Activated naive CD4-positive, alpha-beta T cell treated with Interleukin-2 at 50 U/mL for 16 hours (primary cell): ENCODE measurements around the gene EVA1A.
"Not testable (repeated sequence)": the region's sequence is repeated elsewhere in the genome, so short reads cannot be mapped to it uniquely, and the experiment has no call there.

ENCODE experiments used
- DNase-seq: peaks from one replicate; pipeline ENCODE4 v3.0.0-alpha.2; 2020

Gene EVA1A

DNA sequence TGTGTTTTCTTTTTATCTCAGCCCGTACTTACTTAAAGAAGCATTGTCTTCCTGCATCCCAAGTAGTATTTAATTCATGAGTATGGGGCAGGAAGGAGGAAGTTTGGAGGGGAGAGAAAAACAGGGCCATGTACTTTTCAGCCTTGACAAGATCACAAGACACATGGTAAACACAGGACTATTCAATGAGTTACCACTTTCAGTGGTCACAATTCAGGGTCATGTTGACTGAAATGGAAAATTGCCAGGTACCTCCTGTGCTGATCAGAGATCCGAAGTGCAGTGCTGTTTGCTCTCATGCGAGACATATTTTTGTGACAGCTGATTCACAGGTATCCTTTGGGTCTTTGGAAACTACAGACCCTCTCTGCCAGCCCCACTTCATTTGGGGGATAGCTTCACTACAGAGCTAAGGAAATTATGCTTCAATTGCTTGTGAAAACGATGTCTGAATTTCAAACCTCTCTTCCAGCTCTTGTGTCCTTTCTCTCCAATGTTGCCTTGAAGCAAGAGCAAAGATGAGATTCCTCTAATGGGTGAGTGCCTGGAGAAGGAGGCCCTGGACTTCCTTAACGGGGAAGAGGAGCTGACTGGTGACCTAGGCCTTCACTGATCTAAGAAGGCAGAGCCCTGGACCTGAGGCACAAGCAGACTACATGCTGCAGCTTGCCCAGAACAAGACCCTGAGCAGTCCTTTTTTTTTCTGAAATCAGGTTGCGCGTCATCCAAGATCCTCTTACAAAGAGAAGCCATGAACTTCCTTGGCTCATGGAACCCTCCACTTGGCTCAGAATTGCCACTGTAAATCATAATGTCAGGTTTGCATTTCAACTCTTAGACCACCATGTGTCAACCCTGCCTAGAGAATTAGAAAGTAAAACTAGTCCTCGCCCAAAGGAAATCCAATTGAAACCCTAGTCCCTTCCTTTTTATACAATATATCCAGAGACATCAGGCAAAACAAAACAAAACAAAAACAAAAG is 44.1 kb downstream of the EVA1A start:
- no peak for DNase-seq

DNA sequence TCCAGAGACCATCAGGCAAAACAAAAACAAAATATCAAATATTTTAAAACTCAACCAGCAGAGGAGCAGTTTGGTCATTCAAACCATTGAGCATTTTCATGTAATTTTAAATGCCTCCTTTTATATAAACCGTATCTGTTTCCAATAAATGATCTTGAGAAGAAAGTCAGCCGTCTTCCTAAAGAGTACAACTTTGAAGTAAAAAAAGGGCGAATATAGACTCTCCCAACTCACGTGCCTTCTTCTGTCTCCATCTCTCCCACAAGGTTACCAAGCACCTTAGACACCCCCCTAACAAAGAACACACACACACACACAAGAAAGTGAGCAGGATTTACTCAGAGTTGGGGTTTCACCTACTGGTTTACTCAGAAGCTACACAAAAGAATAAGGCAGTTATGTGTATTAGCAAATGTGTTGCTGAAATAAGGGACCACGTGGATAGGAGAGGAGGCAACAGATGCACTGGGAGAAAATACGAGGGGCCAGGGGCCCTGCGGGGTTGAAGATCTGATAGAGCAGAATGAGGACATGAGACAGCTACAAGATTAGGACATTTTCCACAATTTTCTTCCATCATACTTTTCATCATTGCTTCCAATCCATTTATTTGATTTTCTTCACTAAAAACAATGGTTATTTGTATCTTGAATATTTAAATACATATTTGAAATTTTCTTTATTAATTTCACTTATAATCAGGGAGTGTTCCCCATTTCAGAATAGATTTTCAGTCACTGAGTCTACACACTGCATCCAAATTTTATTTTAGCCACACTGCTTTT is 45.0 kb downstream of the EVA1A start:
- DNase-seq = no peak

GRCh38 chr2:75513616-75514170 is 47.0 kb downstream of the EVA1A start:
- no peak for DNase-seq

DNA sequence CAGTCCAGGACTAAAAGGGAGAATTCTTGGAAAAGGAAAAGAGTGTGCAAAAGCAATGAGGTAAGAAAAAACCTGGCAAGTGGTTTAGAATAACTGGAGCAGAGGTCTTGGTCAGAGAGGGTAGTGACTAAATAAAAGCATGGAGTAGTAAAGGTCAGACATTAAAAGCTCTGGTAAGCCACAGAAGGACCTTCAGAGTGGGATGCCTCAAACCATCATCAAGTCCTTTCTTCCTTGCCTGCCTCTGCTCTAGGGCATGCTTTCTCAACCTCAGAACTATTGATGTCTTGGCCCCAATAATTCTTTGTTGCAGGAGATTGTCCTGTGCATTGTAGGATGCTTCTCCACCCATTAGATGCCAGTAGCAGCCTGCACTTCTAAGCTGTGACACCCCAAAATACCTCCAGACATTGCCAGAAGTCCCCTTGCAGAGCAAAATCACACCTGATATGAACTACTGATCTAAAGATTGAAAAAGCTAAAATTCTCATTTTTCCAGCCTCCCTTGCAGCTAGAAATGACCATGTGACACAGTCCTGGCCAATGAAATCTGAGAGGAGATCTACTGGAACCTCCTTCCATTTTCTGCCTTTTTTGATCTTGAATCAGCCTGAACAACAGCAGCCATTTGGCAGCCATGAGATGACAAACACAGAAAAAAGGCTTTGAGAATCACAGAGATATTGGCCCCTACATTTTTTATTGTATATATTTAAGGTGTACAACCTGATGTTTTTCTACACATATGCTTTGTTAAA is 48.1 kb downstream of the EVA1A start:
- DNase-seq = no peak

- DNase-seq = no peak
Measured at GRCh38 chr2:75506101-75506697, 54.5 kb downstream of the EVA1A start.

DNA sequence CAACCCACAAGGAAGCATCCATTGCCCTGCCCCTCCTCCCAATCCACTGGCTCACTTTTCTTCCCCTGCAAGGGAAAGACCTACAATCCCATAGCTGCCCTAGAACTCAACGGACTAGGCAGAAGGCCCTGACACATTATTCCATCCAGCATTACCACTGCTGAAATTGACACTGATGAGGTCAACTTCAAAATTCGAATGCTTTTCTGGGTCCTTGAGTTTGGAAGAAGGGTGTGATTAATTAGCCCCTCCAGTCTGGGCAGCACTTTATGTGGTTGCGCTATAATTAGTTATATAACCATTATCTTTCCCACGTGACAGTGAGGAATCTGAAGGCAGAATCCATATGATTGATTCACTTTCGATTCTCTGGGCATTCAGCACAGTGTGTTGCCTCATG is 55.7 kb downstream of the EVA1A start:
- no peak for DNase-seq

DNA sequence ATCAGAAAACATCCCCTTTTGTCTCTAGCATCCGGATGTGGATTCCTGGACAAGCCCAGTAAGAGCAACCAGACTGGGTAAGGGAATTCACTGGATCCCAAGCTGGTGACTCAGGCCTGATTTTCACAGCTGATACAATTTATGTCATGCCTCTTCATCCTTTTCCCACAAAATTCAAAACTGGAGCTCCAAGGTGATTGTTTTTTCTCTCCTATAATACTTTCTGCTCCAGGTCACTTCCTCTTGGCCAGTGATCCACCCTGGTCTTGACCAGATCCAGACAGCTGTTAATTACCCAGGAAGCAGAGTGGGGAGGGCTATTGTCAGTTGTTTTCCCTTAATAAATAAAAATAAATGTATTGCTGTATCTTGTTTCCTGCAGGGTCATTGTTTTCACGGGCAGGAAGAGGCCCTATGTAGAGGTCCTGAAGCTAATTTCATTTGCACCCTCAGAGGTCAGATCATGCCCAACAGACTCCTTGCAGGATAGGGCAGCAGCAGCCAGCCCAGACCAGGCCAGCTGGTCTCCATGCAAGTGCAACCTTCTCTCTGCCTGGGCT is 57.6 kb downstream of the EVA1A start:
- no peak for DNase-seq

DNA sequence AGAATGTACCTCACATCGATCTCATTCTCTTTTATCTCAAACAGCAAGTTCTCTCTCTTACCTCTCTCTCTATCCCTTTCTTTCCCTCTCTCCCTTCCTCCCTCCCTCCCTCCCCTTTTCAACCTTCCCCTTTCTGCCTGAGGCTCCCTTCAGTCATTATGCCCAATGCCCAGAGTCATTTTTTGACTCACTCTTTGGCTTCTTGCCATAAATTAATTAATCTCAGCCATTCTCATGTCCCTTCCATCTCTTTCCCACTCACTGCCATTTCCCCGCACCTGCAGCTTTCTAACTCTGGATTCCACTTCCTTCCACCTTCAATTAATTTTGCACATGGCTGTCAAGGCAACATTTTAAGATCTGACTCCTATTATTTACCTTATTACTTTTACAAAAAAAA is 60.1 kb downstream of the EVA1A start:
- no peak for DNase-seq

DNA sequence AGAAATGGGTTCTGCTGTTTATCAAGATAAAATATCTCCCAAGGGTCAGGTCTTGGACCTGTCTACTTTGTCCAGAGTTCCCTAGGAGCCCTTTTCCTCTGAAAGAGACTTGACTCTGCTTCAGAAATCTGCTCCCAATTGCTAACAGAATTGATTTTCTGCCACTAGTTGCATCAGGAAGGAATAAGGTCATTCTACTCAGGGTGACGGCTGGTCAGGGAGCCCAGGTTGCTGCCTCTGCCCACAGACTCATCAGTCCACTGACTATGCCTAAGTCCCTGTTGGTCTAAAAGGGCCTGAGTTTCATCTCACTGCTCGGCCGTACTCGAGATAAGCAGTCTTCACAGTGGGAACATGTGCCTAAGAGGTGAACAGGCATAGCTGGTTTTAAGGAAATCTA is 61.2 kb downstream of the EVA1A start:
- DNase-seq = no peak

- DNase-seq = no peak
Measured at GRCh38 chr2:75498907-75499306, 61.8 kb downstream of the EVA1A start.

DNA sequence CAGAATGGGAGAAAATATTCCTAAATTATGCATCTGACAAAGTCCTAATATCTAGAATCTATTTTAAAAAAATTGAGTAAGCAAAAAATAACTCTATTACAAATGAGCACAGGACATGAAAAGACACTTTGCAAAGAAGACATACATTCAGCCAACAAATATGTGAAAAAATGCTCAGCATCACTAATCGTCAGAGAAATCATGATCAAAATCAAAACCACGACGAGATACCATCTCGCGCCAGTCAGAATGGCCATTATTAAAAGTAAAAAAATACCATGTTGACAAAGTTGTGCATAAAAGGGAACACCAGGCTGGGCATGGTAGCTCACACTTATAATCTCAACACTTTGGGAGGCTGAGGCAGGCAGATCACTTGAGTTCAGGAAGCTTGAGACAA is 63.5 kb downstream of the EVA1A start:
- no peak for DNase-seq

DNA sequence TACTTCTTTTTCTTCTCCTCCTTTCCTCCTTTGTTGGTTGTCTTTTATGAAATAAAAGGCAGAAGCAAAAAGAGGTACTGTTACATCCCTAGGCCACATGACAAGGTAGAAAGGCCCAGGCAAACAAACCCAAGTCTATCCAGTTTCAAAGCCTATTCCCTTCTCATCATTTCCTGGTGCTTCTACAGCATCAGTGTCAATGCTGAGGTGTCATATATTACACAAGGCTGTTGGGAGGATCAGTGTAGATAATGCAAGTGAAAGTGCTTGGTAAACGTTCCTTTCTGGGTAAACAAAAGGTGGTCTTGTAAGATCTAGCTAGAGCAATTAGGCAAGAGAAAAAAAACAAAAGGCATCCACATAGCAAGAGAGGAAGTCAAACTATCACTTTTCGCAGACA is 64.9 kb downstream of the EVA1A start:
- DNase-seq = no peak

GRCh38 chr2:75494137-75494769 is 66.5 kb downstream of the EVA1A start:
- DNase-seq = no peak

DNA sequence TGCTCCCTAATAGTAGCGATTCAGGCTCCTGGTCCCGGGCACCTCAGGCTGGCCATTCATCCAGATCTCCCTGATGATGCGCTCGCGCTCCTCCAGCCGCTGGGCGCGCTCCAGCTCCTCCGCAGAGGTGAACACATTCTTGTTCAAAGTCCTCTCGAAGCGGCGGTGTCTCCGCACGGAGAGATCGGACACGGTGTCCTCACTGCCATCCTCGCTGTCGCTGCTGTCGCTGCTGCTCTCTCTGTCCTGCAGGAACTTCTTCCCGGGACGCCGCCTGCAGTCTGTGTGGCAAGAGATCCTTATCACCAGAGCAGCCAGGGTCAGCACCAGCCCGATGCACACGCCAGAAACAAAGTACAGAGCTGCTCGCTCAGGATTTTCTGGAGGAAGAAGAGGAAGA is 67.5 kb downstream of the EVA1A start:
- DNase-seq = no peak

GRCh38 chr2:75491129-75491753 is 69.5 kb downstream of the EVA1A start:
- DNase-seq = no peak

- DNase-seq = no peak
Measured at GRCh38 chr2:75489721-75490120, 71.0 kb downstream of the EVA1A start.

- DNase-seq = no peak
Measured at GRCh38 chr2:75488157-75488556, 72.6 kb downstream of the EVA1A start.

DNA sequence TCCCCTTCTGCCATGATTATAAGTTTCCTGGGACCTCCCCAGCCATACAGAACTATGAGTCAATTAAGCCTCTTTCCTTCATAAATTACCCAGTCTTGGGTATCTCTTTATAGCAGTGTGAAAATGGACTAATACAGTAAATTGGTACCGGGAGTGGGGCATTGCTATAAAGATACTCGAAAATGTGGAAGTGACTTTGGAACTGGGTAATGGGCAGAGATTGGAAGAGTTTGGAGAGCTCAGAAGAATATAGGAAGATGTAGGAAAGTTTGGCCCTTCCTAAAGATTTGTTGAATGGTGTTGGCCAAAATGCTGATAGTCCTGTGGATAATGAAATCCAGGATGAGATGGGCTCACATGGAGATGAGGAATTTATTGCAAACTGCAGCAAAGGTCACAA is 74.0 kb downstream of the EVA1A start:
- not testable (repeated sequence) for DNase-seq

- no peak for DNase-seq
Measured at GRCh38 chr2:75484840-75485239, 75.9 kb downstream of the EVA1A start.

- no peak for DNase-seq
Measured at GRCh38 chr2:75483878-75484277, 76.9 kb downstream of the EVA1A start.

GRCh38 chr2:75482398-75482797 is 78.3 kb downstream of the EVA1A start:
- DNase-seq = no peak
